Measurements from ENCODE around the gene OGFOD1. TPM values are rescaled to one million over a fixed set of nuclear protein-coding genes. Genes with fewer than 3 reads are reported as not detected.

Gene OGFOD1
- total RNA-seq, 4 donors from 2014 or later, result 28.4 to 75.3 (median 58.7) TPM

DNA sequence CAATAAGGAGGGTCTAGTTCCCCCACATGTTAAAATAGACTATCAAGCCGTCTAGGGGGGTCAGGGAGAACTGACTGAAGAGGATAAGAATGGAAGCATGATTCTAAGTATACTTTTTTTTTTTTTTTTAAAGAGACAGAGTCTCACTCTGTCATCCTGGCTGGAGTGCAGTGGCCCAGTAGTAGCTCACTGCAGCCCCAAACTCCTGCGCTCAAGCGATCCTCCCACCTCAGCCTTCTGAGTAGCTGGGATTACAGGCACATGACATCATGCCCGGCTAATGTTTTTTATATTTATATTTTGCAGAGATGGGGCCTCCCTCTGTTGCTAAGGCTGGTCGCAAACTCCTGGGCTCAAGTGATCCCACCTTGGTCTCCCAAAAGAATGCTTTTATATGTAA lies 40.2 kb upstream of the OGFOD1 start:
- Histone ChIP-seq H3K4me3 (replicated peaks in 1 of 3) (no peak overlapping the region), H3K27me3 (no peaks in the 10 kb centered on the region), H3K9me3 (no peaks in the 10 kb centered on the region), H3K36me3 (peaks cover 13 to 16% of the 10 kb centered on the region in 2 donors), H3K27ac (no peak overlapping the region), H3K4me1 (peaks cover 0 to 5% of the 10 kb centered on the region in 2 donors)
- no peak for TF ChIP-seq POLR2A (IDR thresholded peaks at IDR 0.05)
- TF ChIP-seq, protein P1, sequence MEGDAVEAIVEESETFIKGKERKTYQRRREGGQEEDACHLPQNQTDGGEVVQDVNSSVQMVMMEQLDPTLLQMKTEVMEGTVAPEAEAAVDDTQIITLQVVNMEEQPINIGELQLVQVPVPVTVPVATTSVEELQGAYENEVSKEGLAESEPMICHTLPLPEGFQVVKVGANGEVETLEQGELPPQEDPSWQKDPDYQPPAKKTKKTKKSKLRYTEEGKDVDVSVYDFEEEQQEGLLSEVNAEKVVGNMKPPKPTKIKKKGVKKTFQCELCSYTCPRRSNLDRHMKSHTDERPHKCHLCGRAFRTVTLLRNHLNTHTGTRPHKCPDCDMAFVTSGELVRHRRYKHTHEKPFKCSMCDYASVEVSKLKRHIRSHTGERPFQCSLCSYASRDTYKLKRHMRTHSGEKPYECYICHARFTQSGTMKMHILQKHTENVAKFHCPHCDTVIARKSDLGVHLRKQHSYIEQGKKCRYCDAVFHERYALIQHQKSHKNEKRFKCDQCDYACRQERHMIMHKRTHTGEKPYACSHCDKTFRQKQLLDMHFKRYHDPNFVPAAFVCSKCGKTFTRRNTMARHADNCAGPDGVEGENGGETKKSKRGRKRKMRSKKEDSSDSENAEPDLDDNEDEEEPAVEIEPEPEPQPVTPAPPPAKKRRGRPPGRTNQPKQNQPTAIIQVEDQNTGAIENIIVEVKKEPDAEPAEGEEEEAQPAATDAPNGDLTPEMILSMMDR (IDR thresholded peaks at IDR 0.05), result no peak
- intact Hi-C loops (cut with DNase I), result no loop called here
- 72 to 88% methylated on average over 5 of the region's 5 CpGs for WGBS, 2 donors
- no peak for DNase-seq

DNA sequence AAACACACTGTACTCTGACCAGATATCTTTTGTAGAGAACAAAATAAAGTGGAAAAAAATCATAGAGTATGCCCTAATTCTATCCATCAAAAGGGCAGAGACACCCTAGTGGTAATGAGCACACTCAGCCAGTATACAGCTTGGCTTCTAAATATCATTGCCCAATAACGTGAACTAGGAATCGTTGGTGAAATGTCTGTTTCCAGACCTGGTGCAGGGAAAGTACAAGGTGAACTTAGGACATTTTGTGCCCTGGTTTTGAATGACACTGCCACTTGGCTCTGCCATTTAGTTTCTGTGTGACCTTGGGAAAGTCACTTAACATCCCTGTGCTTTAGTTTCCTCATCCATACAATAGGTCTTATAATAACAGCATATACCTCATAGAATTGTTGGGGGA lies 39.7 kb upstream of the OGFOD1 start:
- no peak for TF ChIP-seq POLR2A (IDR thresholded peaks at IDR 0.05)
- TF ChIP-seq, protein P1 (IDR thresholded peaks at IDR 0.05), result no peak
- DNase-seq, result no peak
- Histone ChIP-seq H3K4me1 (peaks cover 0 to 5% of the 10 kb centered on the region in 2 donors), H3K9me3 (no peaks in the 10 kb centered on the region), H3K36me3 (peaks cover 13 to 16% of the 10 kb centered on the region in 2 donors), H3K27me3 (no peaks in the 10 kb centered on the region), H3K4me3 (replicated peaks in 1 of 3) (no peak overlapping the region), H3K27ac (no peak overlapping the region)
- WGBS, 2 donors, result 93 to 97% methylated on average over 2 of the region's 2 CpGs
- intact Hi-C loops (cut with DNase I), result no loop called here

DNA sequence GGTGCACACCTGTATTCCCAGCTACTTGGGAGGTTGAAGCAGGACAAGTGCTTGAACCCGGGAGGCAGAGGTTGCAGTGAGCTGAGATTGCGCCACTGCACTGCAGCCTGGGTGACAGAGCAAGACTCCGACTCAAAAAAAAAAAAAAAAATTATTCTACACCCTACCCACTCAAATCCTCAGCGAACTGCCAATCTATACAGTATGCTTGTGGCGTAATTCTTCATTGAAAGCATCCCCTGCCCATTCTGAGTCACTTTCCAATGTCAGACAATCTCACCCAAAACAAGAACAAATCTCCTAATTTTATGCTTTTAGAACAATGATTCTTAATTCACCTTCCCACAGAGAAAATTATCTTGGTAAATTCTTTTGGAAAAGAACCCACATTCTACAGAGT lies 38.0 kb upstream of the OGFOD1 start:
- Histone ChIP-seq H3K36me3 (peaks cover 5 to 6% of the 10 kb centered on the region in 2 donors), H3K4me1 (peaks cover 0 to 5% of the 10 kb centered on the region in 2 donors), H3K4me3 (replicated peaks in 1 of 3) (no peak overlapping the region), H3K27ac (no peak overlapping the region), H3K27me3 (no peaks in the 10 kb centered on the region), H3K9me3 (no peaks in the 10 kb centered on the region)
- no peak for DNase-seq
- intact Hi-C loops (cut with DNase I), result no loop called here
- WGBS, 2 donors, result 74 to 80% methylated on average over 5 of the region's 5 CpGs
- no peak for TF ChIP-seq POLR2A (IDR thresholded peaks at IDR 0.05)
- TF ChIP-seq, protein P1 (IDR thresholded peaks at IDR 0.05), result no peak

DNA sequence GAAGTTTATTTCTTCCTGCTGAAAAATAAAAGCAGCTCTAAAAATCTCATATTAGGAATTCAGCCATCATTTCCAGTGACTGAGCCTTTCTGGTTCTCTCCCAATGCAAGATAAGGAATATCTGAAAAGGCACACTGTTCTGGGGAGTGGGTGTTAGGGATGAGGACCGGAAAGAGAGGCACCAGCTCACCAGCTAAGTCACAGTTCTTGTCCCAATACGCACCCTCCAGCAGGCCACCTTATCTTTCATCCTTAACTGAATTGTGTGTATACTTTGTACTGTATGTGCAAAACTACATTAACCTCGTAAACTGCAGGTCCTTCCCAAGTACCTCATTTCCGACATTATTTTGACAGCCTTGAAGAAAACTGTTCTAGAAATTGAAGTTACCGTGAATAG lies 37.0 kb upstream of the OGFOD1 start:
- no peak for DNase-seq
- no peak for TF ChIP-seq POLR2A (IDR thresholded peaks at IDR 0.05)
- TF ChIP-seq, protein P1 (IDR thresholded peaks at IDR 0.05), result no peak
- no peak overlapping the region for H3K4me3 ChIP-seq (replicated peaks in 1 of 3)
- intact Hi-C loops (cut with DNase I), result no loop called here
- H3K9me3 ChIP-seq, result no peaks in the 10 kb centered on the region
- H3K4me1 ChIP-seq, result peaks cover 0 to 5% of the 10 kb centered on the region in 2 donors
- peaks cover 0 to under 1% of the 10 kb centered on the region in 2 donors for H3K36me3 ChIP-seq
- WGBS, 2 donors, result 90 to 92% methylated on average over 5 of the region's 5 CpGs
- H3K27me3 ChIP-seq, result no peaks in the 10 kb centered on the region
- H3K27ac ChIP-seq, result no peak overlapping the region

DNA sequence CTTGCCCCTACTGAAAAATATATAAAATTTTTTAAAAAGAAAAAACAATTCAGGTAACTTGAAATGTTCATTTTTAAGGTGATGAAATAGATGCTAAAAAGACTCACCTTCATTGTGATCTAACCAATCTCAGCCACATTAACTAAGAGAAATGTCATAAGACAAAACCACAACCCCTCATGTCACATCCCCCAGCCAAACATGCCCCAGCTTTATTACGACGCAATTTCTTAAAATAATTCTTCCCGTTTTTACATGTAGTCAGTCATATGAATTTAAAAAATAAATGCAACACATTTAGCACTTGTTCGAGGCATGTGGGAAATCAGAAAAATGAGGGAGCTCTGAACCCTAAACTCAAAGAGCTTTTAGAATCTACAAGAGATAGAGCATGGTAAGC lies 35.5 kb upstream of the OGFOD1 start:
- no peaks in the 10 kb centered on the region for H3K9me3 ChIP-seq
- H3K4me1 ChIP-seq, result peaks cover 11 to 17% of the 10 kb centered on the region in 2 donors
- H3K4me3 ChIP-seq (replicated peaks in 1 of 3), result no peak overlapping the region
- TF ChIP-seq, protein P1 (IDR thresholded peaks at IDR 0.05), result no peak
- WGBS, 2 donors, result 92 to 96% methylated on average over 4 of the region's 4 CpGs
- H3K27me3 ChIP-seq, result no peaks in the 10 kb centered on the region
- H3K27ac ChIP-seq, result no peak overlapping the region
- H3K36me3 ChIP-seq, result no peaks in the 10 kb centered on the region
- DNase-seq, result no peak
- intact Hi-C loops (cut with DNase I), result no loop called here
